ENCODE data around the gene OR8K1. TPM values are rescaled to one million over a fixed set of nuclear protein-coding genes. Genes with fewer than 3 reads are reported as not detected.

Gene OR8K1
- not detected in 2 replicates for total RNA-seq

GRCh38 chr11:56345739-56346138 is at the start of gene OR8K1:
Gene OR8K1 (plus strand): TSS chr11:56346039. CDS start chr11:56346039, 0 bp downstream.

GRCh38 chr11:56314844-56315243 is 31.0 kb upstream of the OR8K1 start, which contains the start of gene OR8K3:
Gene OR8K3 (plus strand): TSS chr11:56315144. CDS start chr11:56318307, 3,163 bp downstream.

GRCh38 chr11:56353991-56354390 is 8.2 kb downstream of the OR8K1 start, which contains the start of gene OR8J1:
Gene OR8J1 (plus strand): TSS chr11:56354291. CDS start chr11:56360247, 5,956 bp downstream.

GRCh38 chr11:56375324-56375723 is 29.5 kb downstream of the OR8K1 start, which contains the start of gene OR8U1:
Gene OR8U1 (plus strand): TSS chr11:56375624. CDS start chr11:56375624, 0 bp downstream.

Other genes with a start within 250 kb of the OR8K1 start
- gene OR8H2, start 242.4 kb upstream of the OR8K1 start, total RNA-seq: not detected in 2 replicates
- gene OR8H3, start 223.7 kb upstream of the OR8K1 start, total RNA-seq: not detected in 2 replicates
- gene OR8J3, start 205.8 kb upstream of the OR8K1 start, total RNA-seq: not detected in 2 replicates
- not detected in 2 replicates for gene OR8K5, start 185.7 kb upstream of the OR8K1 start, total RNA-seq
- gene OR5J2, start 169.4 kb upstream of the OR8K1 start, total RNA-seq: not detected in 2 replicates
- gene OR5T2, start 111.8 kb upstream of the OR8K1 start, total RNA-seq: not detected in 2 replicates
- gene OR5T3, start 93.8 kb upstream of the OR8K1 start, total RNA-seq: not detected in 2 replicates
- not detected in 2 replicates for gene OR5T1, start 71.9 kb upstream of the OR8K1 start, total RNA-seq
- not detected in 2 replicates for gene OR8H1, start 53.8 kb upstream of the OR8K1 start, total RNA-seq
- not detected in 2 replicates for gene OR8K3, start 30.9 kb upstream of the OR8K1 start, total RNA-seq
- not detected in 2 replicates for gene OR8J1, start 8.3 kb downstream of the OR8K1 start, total RNA-seq
- gene OR8U1, start 29.6 kb downstream of the OR8K1 start, total RNA-seq: not detected in 2 replicates
- gene OR5AL1, start 66.7 kb downstream of the OR8K1 start, total RNA-seq: not detected in 2 replicates
- gene OR5M3, start 127.3 kb downstream of the OR8K1 start, total RNA-seq: not detected in 2 replicates
- gene OR5M8, start 145.3 kb downstream of the OR8K1 start, total RNA-seq: not detected in 2 replicates
- not detected in 2 replicates for gene OR5M11, start 197.2 kb downstream of the OR8K1 start, total RNA-seq
- not detected in 2 replicates for gene OR5M10, start 231.7 kb downstream of the OR8K1 start, total RNA-seq

Measured in vein endothelial cell (primary cell).